GM19099 (cell line): ENCODE results near the gene RNU4-1.

Experiments used
- POLR2A ChIP-seq: IDR thresholded peaks from 3 replicates; pipeline ENCODE4 v1.6.1; 2011; ENCODE audit warnings: low read depth; ENCODE audit not compliant: insufficient read length; ENCODE audit errors: extremely low read depth

Gene RNU4-1

GRCh38 chr12:120292661-120293531 is at the start of gene RNU4-1:
RNU4-1 (minus strand) TSS chr12:120293237.
- peak; percentile 100 for TF ChIP-seq POLR2A

DNA sequence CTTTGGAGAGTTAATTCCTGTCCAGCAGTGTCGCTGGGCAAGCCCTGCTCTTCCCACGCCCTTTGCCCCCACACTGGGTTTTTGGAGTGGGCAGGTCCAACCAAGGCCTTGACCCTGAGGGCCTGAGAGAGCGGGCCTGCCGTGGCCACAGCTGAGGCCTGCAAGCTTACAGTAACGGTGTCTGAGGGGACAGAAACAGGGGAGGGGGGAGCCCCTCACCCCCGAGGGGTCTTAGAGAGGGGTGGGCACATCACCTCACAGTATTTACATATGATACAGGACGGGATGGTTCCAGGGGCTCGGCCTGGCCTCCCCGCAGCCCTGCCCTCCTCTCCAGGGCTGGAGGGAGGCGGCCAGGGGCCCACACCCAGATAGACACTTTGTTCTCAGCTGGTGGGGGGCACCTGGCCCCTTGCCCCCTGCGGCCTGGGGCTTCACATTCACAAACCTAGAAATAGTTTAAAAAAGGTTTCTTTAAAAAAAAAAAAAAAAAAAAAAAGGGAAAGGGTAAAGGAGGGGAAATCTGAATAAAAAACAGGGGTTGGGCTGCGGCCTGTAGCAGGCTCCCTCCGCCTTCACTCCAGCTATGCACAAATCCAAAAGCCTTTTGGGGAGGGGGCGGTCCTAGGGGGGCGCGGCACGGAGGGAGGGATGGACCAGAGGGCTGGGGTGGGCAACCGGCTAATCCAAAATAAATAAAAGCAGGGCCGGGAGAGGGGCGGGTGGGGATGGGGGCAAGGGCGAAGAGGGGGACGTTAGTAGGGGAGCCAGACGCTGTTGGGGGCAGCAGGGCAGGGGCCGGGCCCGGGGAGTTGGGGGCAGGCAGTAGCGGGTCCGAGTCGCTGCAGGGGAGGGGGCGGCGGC is 49.4 kb upstream of the RNU4-1 start:
- no peak for TF ChIP-seq POLR2A

- no peak for TF ChIP-seq POLR2A
These were observed 46.2 kb upstream of the RNU4-1 start for GRCh38 chr12:120339256-120339655.

GRCh38 chr12:120337730-120338129 is 44.7 kb upstream of the RNU4-1 start:
- no peak for TF ChIP-seq POLR2A

GRCh38 chr12:120332523-120332922 is 39.5 kb upstream of the RNU4-1 start:
- no peak for TF ChIP-seq POLR2A

DNA sequence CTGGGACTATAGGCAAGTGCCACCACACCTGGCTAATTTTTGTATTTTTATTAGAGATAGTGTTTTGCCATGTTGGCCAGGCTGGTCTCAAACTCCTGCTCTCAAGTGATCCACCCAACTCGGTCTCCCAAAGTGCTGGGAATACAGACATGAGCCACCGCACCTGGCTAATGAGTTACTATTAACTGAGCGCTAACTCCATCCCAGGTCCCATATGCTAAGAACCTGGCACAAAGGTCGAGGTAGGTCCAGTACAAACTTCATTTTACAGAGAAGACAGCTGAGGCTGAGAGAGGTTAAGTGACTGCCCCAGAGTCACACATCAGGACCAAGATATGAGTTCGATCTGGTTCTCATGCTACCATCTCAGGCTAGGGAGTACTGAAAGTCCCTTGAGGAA is 39.0 kb upstream of the RNU4-1 start:
- TF ChIP-seq POLR2A: no peak

DNA sequence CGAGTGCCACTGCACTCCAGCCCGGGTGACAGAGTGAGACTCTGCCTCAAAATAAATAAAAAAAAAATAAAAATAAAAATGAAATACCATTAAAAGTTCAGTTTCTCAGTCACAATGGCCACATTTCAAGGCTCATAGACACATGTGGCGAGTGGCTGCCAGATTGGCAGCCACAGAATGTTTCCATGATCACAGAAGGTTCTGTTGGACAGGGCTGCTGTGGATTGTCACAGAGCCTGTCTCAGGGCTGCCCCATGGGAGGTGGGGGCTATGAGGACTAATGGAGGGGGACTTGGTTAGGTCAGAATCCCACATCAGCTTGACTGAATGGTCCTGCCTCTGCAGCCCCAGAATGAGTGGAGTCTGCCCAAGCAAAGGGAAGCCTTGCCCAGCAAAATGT is 38.4 kb upstream of the RNU4-1 start:
- TF ChIP-seq POLR2A: no peak

GRCh38 chr12:120328228-120328627 is 35.2 kb upstream of the RNU4-1 start:
- TF ChIP-seq POLR2A: no peak

- no peak for TF ChIP-seq POLR2A
These were observed 34.6 kb upstream of the RNU4-1 start, which contains the start of gene PLA2G1B for GRCh38 chr12:120327593-120327992. PLA2G1B (minus strand) TSS chr12:120327779; CDS start chr12:120327753, 26 bp downstream.

GRCh38 chr12:120324841-120325417 is 31.9 kb upstream of the RNU4-1 start:
- no peak for TF ChIP-seq POLR2A

DNA sequence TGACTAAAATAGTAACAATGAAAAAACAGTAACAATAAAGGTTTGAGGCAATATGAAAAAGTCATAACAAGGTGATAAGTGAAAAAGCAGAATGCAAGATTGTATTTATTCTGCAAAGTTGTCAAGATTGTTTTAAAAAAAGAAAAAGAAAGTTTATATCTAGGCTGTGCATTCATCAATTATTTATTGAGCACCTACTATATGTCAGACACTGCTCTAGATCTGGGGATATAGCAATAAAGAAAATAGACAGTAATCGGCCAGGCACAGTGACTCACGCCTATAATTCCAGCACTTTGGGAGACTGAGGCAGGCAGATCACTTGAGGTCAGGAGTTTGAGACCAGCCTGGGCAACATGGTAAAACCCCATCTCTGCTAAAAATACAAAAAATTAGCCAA is 30.7 kb upstream of the RNU4-1 start:
- no peak for TF ChIP-seq POLR2A

- no peak for TF ChIP-seq POLR2A
These were observed 28.6 kb upstream of the RNU4-1 start for GRCh38 chr12:120321382-120322202.

DNA sequence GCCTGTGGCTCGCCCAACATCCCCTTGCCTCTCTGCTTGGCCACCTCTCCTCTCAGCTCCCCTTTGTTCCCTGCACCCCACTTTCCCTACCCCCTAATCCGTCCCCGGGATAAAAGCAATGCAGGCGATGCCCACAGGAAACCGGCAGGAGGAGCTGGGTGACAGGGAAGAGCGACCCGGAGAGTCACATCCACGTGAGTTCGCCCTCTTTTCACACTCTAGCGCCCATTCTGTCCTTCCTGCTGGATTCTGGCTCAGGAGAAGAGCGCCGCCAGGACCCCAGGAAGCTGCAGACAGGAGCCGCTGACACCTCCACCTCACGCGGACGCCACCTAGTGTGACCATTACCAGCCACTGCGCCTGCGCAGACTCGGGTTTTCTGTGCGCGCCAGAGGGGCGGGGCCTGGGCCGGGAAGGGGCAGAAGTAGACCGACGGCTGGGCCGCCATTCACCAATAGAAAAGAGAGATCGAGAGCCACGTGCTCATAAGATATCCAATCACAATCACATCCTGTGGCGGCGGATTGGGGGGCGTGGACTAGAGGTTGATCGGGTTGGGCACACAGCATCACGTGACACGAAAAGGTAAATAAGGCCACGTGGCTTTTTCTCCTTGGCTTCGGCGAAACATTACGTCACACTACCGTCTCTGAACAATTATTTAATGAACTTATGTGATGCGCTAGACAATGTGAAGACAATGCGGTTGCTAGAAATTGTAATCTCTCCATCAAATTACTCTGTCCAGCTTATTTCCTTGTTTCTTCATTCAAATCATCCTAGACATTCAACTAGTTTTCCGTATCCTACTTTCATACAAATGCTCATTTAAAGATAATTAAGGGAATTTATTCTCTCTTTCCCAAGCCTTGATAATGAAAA is 24.4 kb upstream of the RNU4-1 start:
- TF ChIP-seq POLR2A: peak; percentile 87

- no peak for TF ChIP-seq POLR2A
These were observed 23.8 kb upstream of the RNU4-1 start for GRCh38 chr12:120316798-120317223.

GRCh38 chr12:120314220-120314619 is 21.2 kb upstream of the RNU4-1 start:
- TF ChIP-seq POLR2A: no peak
